ENCODE data around the gene TDRD9. TPM values are rescaled to one million over a fixed set of nuclear protein-coding genes. Genes with fewer than 3 reads are reported as not detected.

The TDRD9 gene
- total RNA-seq, 3 donors from 2014 or later, result 0.96 to 4.0 (median 2.9) TPM

DNA sequence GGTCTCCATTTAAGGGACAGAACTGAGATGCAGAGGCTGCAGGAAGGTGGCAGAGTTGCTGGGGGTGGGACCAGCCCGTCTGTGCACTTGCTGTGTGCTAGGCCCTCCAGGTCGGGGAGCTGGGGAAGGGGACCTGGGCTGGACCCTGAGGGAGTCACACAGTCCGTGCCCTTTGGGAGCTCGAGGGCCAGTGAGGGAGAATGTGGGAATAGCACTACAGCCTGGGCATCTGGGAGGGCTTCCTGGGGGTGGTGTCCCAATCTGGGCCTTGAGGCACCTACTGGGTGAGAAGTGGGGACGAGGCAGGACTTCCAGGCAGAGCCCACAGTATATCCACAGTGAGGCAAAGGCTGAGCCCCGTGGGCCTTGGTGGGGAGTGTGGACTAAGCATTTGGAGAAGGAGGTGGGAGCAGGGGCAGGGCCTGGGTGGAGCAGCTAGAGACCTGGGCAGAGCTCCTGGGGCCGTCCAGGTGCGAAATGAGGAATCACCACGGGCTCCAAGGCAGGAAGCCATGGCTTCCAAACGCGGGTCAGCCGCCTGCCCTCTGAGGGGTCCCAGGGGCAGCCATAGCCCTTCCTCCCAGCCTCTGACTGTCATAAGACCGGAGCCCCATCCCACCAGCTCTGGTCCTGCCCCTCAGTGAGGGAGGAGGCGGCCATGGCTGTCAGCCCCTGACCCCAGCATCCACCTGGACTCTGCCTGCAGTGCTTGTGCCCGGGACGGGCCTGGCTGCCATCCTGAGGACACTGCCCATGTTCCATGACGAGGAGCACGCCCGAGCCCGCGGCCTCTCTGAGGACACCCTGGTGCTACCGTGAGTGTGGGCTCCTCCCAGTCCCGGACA is 163.9 kb downstream of the TDRD9 start:
- H3K27me3 ChIP-seq, result peaks cover 0 to 49% of the 10 kb centered on the region in 2 donors
- intact Hi-C loops (cut with DNase I; ENCODE audit: low total_unique reads), result loop anchor here (10.0 kb wide), 1 partner anchor 473 kb away; no protein-coding TSS in a partner anchor
- no peak for TF ChIP-seq POLR2AphosphoS5 (IDR thresholded peaks at IDR 0.05)
- TF ChIP-seq POLR2A (IDR thresholded peaks at IDR 0.05), result no peak
- no peak for TF ChIP-seq CTCF (IDR thresholded peaks at IDR 0.05)

GRCh38 chr14:104092931-104093365 is 164.7 kb downstream of the TDRD9 start:
- TF ChIP-seq POLR2AphosphoS5 (IDR thresholded peaks at IDR 0.05) (no peak), CTCF (IDR thresholded peaks at IDR 0.05) (no peak), POLR2A (IDR thresholded peaks at IDR 0.05) (no peak)
- no peak overlapping the region for H3K4me3 ChIP-seq
- no peaks in the 10 kb centered on the region for H3K4me1 ChIP-seq
- H3K27me3 ChIP-seq, result peaks cover 0 to 41% of the 10 kb centered on the region in 2 donors
- no peaks in the 10 kb centered on the region for H3K36me3 ChIP-seq
- H3K9me3 ChIP-seq, result no peaks in the 10 kb centered on the region
- H3K27ac ChIP-seq, result no peak overlapping the region
- intact Hi-C loops (cut with DNase I; ENCODE audit: low total_unique reads), result loop anchor here (10.0 kb wide), 1 partner anchor 472 kb away; no protein-coding TSS in a partner anchor
- DNase-seq (ENCODE audit: low spot score in 2 of 2), result no peak

More for the DNA sequence above, 163.9 kb downstream of the TDRD9 start:
- H3K4me1 ChIP-seq, result no peaks in the 10 kb centered on the region
- no peak for DNase-seq (ENCODE audit: low spot score in 2 of 2)
- H3K9me3 ChIP-seq, result no peaks in the 10 kb centered on the region
- no peak overlapping the region for H3K27ac ChIP-seq
- no peak overlapping the region for H3K4me3 ChIP-seq
- no peaks in the 10 kb centered on the region for H3K36me3 ChIP-seq

DNA sequence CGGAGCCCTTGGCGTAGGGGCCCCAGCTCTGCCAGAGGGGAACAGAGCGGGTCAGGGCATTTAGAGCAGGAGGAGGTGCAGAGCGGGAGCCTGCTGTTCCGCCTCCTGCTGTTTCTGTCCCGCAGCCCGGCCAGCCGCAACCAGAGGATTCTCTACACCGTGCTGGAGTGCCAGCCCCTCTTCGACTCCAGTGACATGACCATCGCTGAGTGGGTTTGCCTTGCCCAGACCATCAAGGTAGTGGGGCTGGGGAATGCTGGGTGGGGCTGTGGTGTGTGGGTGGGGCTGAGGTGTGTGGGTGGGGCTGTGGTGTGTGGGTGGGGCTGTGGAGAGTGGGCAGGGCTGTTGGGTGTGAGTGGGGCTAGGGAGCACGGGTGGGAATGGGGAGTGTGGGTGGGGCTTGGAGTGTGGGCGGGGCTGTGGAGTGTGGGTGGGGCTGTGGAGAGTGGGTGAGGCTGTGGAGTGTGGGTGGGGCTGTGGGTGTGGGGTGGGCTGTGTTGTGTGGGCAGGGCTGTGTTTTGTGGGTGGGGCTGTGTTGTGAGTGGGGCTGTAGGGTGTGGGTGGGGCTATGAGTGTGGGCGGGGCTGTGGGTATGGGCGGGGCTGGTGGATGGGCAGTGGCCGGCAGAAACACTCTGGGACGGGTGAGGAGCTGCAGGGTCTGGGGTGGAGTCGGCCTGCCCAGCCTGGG is 165.3 kb downstream of the TDRD9 start:
- DNase-seq (ENCODE audit: low spot score in 2 of 2), result no peak
- intact Hi-C loops (cut with DNase I; ENCODE audit: low total_unique reads), result loop anchor here (10.0 kb wide), 1 partner anchor 471 kb away; no protein-coding TSS in a partner anchor
- no peaks in the 10 kb centered on the region for H3K9me3 ChIP-seq

GRCh38 chr14:104094056-104094708 is 165.9 kb downstream of the TDRD9 start:
- no peaks in the 10 kb centered on the region for H3K4me1 ChIP-seq
- H3K27me3 ChIP-seq, result peaks cover 0 to 40% of the 10 kb centered on the region in 2 donors
- no peak overlapping the region for H3K27ac ChIP-seq
- no peak overlapping the region for H3K4me3 ChIP-seq
- no peak for DNase-seq (ENCODE audit: low spot score in 2 of 2)
- no peak for TF ChIP-seq POLR2AphosphoS5 (IDR thresholded peaks at IDR 0.05)
- no peak for TF ChIP-seq POLR2A (IDR thresholded peaks at IDR 0.05)
- no peak for TF ChIP-seq CTCF (IDR thresholded peaks at IDR 0.05)
- no peaks in the 10 kb centered on the region for H3K9me3 ChIP-seq
- H3K36me3 ChIP-seq, result no peaks in the 10 kb centered on the region
- intact Hi-C loops (cut with DNase I; ENCODE audit: low total_unique reads), result loop anchor here (10.0 kb wide), 1 partner anchor 471 kb away; no protein-coding TSS in a partner anchor

More for the DNA sequence above, 165.3 kb downstream of the TDRD9 start:
- TF ChIP-seq POLR2A (IDR thresholded peaks at IDR 0.05) (no peak), POLR2AphosphoS5 (IDR thresholded peaks at IDR 0.05) (no peak), CTCF (IDR thresholded peaks at IDR 0.05) (no peak)
- H3K27ac ChIP-seq, result no peak overlapping the region
- no peak overlapping the region for H3K4me3 ChIP-seq
- peaks cover 0 to 40% of the 10 kb centered on the region in 2 donors for H3K27me3 ChIP-seq
- no peaks in the 10 kb centered on the region for H3K36me3 ChIP-seq
- H3K4me1 ChIP-seq, result no peaks in the 10 kb centered on the region

Measured in breast epithelium (tissue), 4 donors.